Loucy (cell line): ENCODE results near the gene ARHGAP31.

Experiments used
- H2AFZ ChIP-seq: fragments of 200-600 bp; sonication (generic); 2 replicates; pipeline ENCODE4 v1.6.0; 2016; ENCODE audit warnings: antibody characterized with exemption, mild to moderate bottlenecking, low read length, moderate library complexity
- H3F3A ChIP-seq: fragments of 200-600 bp; 2 replicates; pipeline ENCODE4 v1.6.0; 2016; ENCODE audit warnings: antibody characterized with exemption, low read depth, mild to moderate bottlenecking
- H3K27me3 ChIP-seq: fragments of 200-600 bp; sonication (generic); 2 replicates; pipeline ENCODE4 v1.6.1; 2014; ENCODE audit warnings: low read length, mild to moderate bottlenecking; ENCODE audit not compliant: insufficient read depth, poor library complexity, severe bottlenecking
- H3K36me3 ChIP-seq: fragments of 200-600 bp; sonication (generic); 2 replicates; pipeline ENCODE4 v1.6.1; 2016; ENCODE audit warnings: low read length; ENCODE audit not compliant: insufficient read depth
- H3K4me1 ChIP-seq: fragments of 200-600 bp; sonication (generic); 2 replicates; pipeline ENCODE4 v1.5.1; 2014; ENCODE audit warnings: low read length, mild to moderate bottlenecking; ENCODE audit not compliant: insufficient read depth, poor library complexity, severe bottlenecking
- H3K4me2 ChIP-seq: fragments of 200-600 bp; sonication (generic); 2 replicates; pipeline ENCODE4 v1.6.0; 2014; ENCODE audit warnings: antibody characterized with exemption, low read length, low read depth, mild to moderate bottlenecking; ENCODE audit not compliant: poor library complexity, severe bottlenecking
- H3K4me3 ChIP-seq: fragments of 200-600 bp; sonication (generic); 2 replicates; pipeline ENCODE4 v1.5.1; 2014; ENCODE audit warnings: low read length, mild to moderate bottlenecking, mixed read lengths; ENCODE audit not compliant: poor library complexity, severe bottlenecking
- H3K79me2 ChIP-seq: fragments of 200-600 bp; sonication (generic); 2 replicates; pipeline ENCODE4 v1.6.1; 2014; ENCODE audit warnings: low read length; ENCODE audit not compliant: insufficient read depth
- H3K9ac ChIP-seq: fragments of 200-600 bp; sonication (generic); 2 replicates; pipeline ENCODE4 v1.6.0; 2014; ENCODE audit warnings: mild to moderate bottlenecking, low read depth, low read length, moderate library complexity; ENCODE audit not compliant: poor library complexity, severe bottlenecking
- H3K9me2 ChIP-seq: fragments of 200-600 bp; sonication (generic); replicated peaks from 2 replicates; pipeline ENCODE4 v1.6.1; 2016; ENCODE audit warnings: low read depth, low read length, mixed read lengths
- H3K9me3 ChIP-seq: fragments of 200-600 bp; sonication (generic); 2 replicates; pipeline ENCODE4 v1.6.1; 2014; ENCODE audit warnings: mild to moderate bottlenecking, antibody characterized with exemption, low read length, low read depth; ENCODE audit not compliant: insufficient read depth
- H4K20me1 ChIP-seq: fragments of 200-600 bp; sonication (generic); 2 replicates; pipeline ENCODE4 v1.6.0; 2014; ENCODE audit warnings: antibody characterized with exemption, low read length, mild to moderate bottlenecking; ENCODE audit not compliant: insufficient read depth, poor library complexity, severe bottlenecking
- EZH2phosphoT487 ChIP-seq: fragments of 200-600 bp; IDR thresholded peaks from 2 replicates; pipeline ENCODE4 v1.6.1; 2018; ENCODE audit warnings: antibody characterized with exemption, mild to moderate bottlenecking, moderate library complexity, borderline replicate concordance
- TF ChIP-seq, protein P1 (sequence below): fragments of 200-600 bp; sonication (generic); conservative IDR thresholded peaks from 2 replicates; pipeline ENCODE4 v1.5.1; 2014; ENCODE audit warnings: mild to moderate bottlenecking, antibody characterized with exemption, low read length

The ARHGAP31 gene

GRCh38 chr3:119420196-119420595, 126.0 kb downstream of the ARHGAP31 start:
- H3K36me3 ChIP-seq: no peaks in the 10 kb centered on the region

GRCh38 chr3:119427669-119428068, 133.5 kb downstream of the ARHGAP31 start:
- Histone ChIP-seq H3K36me3 (peaks cover 42% of the 10 kb centered on the region; the same call in 1 of the 2 replicates), H3K9me3 (peaks cover 25% of the 10 kb centered on the region), H4K20me1 (no peaks in the 10 kb centered on the region)

More at GRCh38 chr3:119420196-119420595, 126.0 kb downstream of the ARHGAP31 start:
- Histone ChIP-seq H3K9ac (no peak overlapping the region), H3K4me2 (no peak overlapping the region), H3K9me3 (peaks cover 2% of the 10 kb centered on the region; the same call in 1 of the 2 replicates), H3K4me1 (peaks cover 6% of the 10 kb centered on the region), H3K79me2 (no peaks in the 10 kb centered on the region), H3K27me3 (no peaks in the 10 kb centered on the region), H3F3A (no peaks in the 10 kb centered on the region), H4K20me1 (no peaks in the 10 kb centered on the region), H3K9me2 (no peaks in the 10 kb centered on the region), H2AFZ (no peak overlapping the region), H3K4me3 (no peak overlapping the region)
- TF ChIP-seq, protein P1, sequence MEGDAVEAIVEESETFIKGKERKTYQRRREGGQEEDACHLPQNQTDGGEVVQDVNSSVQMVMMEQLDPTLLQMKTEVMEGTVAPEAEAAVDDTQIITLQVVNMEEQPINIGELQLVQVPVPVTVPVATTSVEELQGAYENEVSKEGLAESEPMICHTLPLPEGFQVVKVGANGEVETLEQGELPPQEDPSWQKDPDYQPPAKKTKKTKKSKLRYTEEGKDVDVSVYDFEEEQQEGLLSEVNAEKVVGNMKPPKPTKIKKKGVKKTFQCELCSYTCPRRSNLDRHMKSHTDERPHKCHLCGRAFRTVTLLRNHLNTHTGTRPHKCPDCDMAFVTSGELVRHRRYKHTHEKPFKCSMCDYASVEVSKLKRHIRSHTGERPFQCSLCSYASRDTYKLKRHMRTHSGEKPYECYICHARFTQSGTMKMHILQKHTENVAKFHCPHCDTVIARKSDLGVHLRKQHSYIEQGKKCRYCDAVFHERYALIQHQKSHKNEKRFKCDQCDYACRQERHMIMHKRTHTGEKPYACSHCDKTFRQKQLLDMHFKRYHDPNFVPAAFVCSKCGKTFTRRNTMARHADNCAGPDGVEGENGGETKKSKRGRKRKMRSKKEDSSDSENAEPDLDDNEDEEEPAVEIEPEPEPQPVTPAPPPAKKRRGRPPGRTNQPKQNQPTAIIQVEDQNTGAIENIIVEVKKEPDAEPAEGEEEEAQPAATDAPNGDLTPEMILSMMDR: peak; percentile 51
- no peak for TF ChIP-seq EZH2phosphoT487

DNA sequence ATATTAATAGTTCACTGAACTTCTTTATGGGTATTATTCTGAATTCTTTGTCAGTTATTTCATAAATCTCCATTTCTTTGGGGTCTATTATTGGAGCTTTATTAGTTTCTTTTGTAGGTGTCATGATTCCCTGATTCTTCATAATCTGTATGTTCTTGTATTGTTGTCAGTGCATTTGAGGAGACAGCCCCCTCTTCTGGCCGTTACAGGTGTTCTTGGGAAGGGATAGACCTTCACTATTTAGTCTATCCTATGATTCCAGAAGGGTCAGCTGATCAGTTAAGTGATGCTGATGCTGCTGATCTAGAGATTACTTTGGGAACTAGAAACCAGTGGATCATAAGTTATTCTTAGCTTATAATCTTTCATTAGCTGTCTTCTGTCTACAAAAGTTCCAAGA, 134.4 kb downstream of the ARHGAP31 start:
- no peak overlapping the region for H3K4me3 ChIP-seq
- H3K9me2 ChIP-seq: no peaks in the 10 kb centered on the region
- no peaks in the 10 kb centered on the region for H3F3A ChIP-seq
- no peak overlapping the region for H2AFZ ChIP-seq
- H3K36me3 ChIP-seq: peaks cover 50% of the 10 kb centered on the region; the same call in 1 of the 2 replicates
- TF ChIP-seq, protein P1: peak; percentile 33
- no peak for TF ChIP-seq EZH2phosphoT487
- no peaks in the 10 kb centered on the region for H3K4me1 ChIP-seq
- H4K20me1 ChIP-seq: no peaks in the 10 kb centered on the region
- no peaks in the 10 kb centered on the region for H3K79me2 ChIP-seq
- no peak overlapping the region for H3K4me2 ChIP-seq
- H3K27me3 ChIP-seq: no peaks in the 10 kb centered on the region
- H3K9ac ChIP-seq: no peak overlapping the region
- H3K9me3 ChIP-seq: peaks cover 25% of the 10 kb centered on the region

More at GRCh38 chr3:119427669-119428068, 133.5 kb downstream of the ARHGAP31 start:
- no peaks in the 10 kb centered on the region for H3K27me3 ChIP-seq
- H2AFZ ChIP-seq: no peak overlapping the region
- no peak overlapping the region for H3K4me2 ChIP-seq
- no peaks in the 10 kb centered on the region for H3K4me1 ChIP-seq
- no peaks in the 10 kb centered on the region for H3F3A ChIP-seq
- TF ChIP-seq EZH2phosphoT487: no peak
- TF ChIP-seq, protein P1: no peak
- H3K79me2 ChIP-seq: no peaks in the 10 kb centered on the region
- H3K9me2 ChIP-seq: no peaks in the 10 kb centered on the region
- no peak overlapping the region for H3K9ac ChIP-seq
- no peak overlapping the region for H3K4me3 ChIP-seq
